Ramos (cell line): ENCODE data around the gene LENG1.

Experiments
- in situ Hi-C: fragments of 300-500 bp; cut with MboI; formaldehyde crosslinking; loops from one replicate; pipeline ENCODE4 v1.14.3; 2022; ENCODE audit warnings: low sequenced_read_pairs; ENCODE audit not compliant: unreplicated experiment

Gene LENG1

GRCh38 chr19:54125713-54126112, 33.8 kb downstream of the LENG1 start:
- in situ Hi-C loops, result no loop called here

DNA sequence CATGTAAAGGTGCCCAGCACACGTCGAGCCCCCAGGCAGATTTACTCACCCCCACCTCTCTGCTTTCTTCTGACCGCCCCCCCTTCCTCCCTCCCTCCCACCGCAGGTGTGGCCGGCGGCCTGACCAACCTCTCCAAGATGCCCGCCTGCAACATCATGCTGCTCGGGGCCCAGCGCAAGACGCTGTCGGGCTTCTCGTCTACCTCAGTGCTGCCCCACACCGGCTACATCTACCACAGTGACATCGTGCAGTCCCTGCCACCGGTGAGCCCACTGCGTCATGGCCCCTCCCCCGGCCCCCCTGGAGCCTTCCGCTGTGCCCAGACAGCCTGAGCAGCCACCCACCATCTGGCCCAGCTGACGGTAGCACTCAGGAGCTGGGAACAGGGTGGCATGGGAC, 35.1 kb downstream of the LENG1 start:
- in situ Hi-C loops, result no loop called here

- in situ Hi-C loops, result no loop called here
Measured at GRCh38 chr19:54123682-54124081, 35.8 kb downstream of the LENG1 start.

GRCh38 chr19:54121259-54121658, 38.3 kb downstream of the LENG1 start:
- in situ Hi-C loops, result no loop called here

GRCh38 chr19:54115109-54116063, 44.1 kb downstream of the LENG1 start, which contains the start of the genes PRPF31 and TFPT:
Gene PRPF31, plus strand, starts transcription at chr19:54115754. Its CDS starts 2,525 bp downstream, at chr19:54118279.
Gene TFPT, minus strand, starts transcription at chr19:54115657. Its CDS starts 388 bp downstream, at chr19:54115269.
- in situ Hi-C loops, result no loop called here

GRCh38 chr19:54114340-54115108, 45.0 kb downstream of the LENG1 start:
- in situ Hi-C loops, result no loop called here

- in situ Hi-C loops, result no loop called here
Measured at GRCh38 chr19:54109651-54110050, 49.9 kb downstream of the LENG1 start.

- in situ Hi-C loops, result no loop called here
Measured at GRCh38 chr19:54108496-54108895, 51.0 kb downstream of the LENG1 start.

DNA sequence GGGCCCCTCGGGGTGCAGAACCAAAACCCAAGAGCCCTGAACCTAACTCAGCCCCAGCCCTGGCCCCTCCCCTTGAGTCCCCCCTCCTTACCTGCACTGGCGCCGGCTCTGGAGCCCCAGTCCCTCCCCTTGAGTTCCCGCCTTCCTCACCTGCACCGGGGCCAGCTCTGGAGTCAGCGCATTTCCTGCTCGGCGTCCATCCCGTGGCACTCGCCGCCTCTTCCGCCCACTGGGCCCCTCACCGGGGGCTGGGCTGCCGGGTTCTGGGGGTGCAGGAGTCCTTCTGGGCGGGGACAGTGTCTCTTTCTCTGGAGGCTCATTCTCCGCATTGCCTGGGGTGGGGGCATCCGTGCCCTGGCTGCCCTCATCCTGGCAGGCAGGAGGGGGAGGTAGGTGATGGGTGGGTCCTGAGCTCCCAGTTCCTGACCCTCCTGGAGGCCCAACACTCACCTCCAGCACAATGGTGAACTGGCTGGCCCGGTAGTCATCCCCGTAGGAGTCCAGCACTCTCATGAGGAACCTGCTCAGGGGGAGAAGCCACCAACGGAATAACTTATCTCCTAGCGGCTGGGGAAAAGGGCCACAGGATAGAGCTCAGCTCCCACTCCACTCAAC, 51.5 kb downstream of the LENG1 start:
- in situ Hi-C loops, result no loop called here

- in situ Hi-C loops, result no loop called here
Measured at GRCh38 chr19:54106716-54107115, 52.8 kb downstream of the LENG1 start.

DNA sequence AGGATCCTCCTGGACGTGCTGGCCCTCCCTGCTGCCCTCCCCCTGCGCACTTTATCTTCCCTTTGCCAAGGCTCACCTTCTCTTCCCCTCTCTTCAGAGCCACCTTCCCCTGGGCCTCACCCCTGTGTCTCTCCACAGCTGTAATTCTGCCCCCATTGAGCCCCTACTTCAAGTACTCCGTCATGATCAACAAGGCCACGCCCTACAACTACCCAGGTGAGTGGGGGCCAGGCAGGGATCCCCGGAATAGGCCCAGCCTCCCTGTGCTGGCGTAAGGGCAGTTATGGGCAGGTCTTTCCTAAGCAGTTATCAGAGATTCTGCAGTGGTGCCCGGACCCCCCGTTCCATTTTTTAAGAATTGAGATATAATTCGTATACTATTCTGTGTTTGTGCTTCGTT, 53.7 kb downstream of the LENG1 start:
- in situ Hi-C loops, result no loop called here
